HG03354 (cell line): ENCODE results near the gene CATSPERZ.

ENCODE experiments used
- ATAC-seq: cut with Tn5 transposase; IDR thresholded peaks from one replicate; pipeline ENCODE4 v1.9.1; 2021; ENCODE audit warnings: mild to moderate bottlenecking; ENCODE audit not compliant: unreplicated experiment, poor library complexity, severe bottlenecking

The CATSPERZ gene

GRCh38 chr11:64352995-64353714 lies 53.0 kb downstream of the CATSPERZ start:
- no peak for ATAC-seq

- ATAC-seq: no peak
These were observed 53.8 kb downstream of the CATSPERZ start for GRCh38 chr11:64353715-64354506.
